HUDEP-2 (cell line): ENCODE results near the gene CENPV.

Experiments used
- DNase-seq, 76 experiments: peaks; one replicate each; lab custom pipeline; 2025; ENCODE audit not compliant: unreplicated experiment in 76 of 76; lab: John Stamatoyannopoulos, UW

CENPV gene

DNA sequence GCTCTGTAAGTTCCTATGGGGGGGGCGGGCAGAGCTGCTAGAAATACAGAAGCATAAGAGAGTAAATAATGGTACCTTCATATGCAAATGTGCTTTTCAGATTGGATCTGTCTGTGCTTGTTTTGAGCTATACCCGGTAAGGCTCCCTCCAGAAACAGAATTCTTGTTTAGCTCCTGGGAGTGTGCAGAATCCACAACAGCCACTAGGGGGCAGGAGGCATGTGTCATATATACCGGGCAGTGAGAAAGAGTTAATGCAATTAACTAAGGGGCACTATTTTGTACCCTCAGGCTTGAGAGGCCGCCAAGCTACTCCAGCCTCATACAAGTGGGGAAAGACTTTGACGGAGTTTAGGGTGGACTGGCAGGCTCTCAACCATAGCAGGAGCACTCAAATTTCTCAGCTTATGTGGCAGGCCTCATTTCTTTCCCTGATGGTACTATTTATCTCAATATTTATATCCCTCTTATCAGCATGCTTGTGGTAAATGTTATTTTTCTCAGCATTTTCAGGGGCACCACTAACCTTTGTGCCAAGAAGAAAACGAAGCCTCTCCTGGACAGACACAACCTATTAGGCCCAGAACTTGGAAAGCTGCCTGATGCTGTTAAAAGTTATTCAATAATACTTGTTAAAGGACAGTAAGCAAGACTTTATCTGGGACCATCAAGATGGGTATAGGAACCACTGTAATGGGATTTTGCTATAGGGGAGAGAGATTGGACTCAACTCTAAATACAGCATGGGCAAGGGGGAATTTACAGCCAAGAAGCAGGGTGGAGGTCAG, 10.7 kb upstream of the CENPV start:
- peak in 66 of 76 experiments; percentile 8 to 78 (median 52) for DNase-seq

DNA sequence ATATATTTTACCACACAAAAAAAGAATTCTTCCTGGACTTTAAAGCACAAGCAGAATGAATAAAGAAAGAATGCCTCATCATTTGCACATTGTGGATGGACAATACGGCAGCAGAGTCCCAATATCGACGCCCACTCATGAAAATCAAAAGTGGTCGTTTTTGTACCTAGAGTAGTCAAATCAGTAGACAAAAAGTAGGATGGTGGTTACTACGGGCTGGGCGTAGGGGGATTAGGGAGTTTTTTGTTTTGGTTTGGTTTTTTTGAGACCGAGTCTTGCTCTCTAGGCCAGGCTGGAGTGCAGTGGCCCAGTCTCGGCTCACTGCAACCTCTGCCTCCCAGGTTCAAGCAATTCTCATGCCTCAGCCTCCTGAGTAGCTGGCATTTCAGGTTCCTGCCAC, 8.6 kb upstream of the CENPV start:
- no peak for DNase-seq

DNA sequence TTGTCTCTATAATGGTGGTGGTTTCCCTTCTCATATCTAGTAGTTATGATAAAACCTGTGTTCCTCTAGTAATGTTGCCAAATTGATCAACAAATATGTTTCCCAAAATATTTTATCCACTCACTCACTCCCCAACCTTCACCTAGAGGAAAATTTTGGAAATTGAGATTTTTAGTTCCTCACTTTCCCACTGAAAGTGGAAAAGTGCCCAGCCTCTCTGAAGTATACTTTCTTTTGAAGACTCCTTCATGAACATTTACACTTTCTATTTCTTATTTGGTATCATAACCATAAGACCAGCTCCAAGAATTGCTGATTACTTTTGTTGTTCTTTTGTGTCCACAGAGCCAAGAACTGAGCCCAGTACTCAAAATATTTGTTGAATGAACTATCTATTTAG, 5.1 kb upstream of the CENPV start:
- no peak for DNase-seq

DNA sequence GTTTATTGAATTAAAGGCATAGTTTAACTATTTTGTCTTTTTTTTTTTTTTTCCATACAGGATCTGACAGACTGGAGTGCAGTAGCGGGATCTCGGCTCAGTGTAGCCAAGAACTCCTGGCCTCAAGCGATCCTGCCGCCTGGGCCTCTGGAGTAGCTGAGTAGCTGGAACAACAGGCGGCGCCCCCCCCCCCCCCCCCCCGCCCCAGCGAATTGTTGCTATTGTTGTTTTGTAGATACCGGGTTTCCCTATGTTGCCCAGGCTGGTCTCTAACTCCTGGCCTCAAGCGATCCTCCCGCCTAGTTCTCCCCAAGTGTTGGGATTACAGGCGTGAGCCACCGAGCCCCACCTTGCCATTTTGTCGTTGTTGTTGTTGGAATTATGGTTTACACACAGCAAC, 1.3 kb upstream of the CENPV start:
- DNase-seq = no peak

DNA sequence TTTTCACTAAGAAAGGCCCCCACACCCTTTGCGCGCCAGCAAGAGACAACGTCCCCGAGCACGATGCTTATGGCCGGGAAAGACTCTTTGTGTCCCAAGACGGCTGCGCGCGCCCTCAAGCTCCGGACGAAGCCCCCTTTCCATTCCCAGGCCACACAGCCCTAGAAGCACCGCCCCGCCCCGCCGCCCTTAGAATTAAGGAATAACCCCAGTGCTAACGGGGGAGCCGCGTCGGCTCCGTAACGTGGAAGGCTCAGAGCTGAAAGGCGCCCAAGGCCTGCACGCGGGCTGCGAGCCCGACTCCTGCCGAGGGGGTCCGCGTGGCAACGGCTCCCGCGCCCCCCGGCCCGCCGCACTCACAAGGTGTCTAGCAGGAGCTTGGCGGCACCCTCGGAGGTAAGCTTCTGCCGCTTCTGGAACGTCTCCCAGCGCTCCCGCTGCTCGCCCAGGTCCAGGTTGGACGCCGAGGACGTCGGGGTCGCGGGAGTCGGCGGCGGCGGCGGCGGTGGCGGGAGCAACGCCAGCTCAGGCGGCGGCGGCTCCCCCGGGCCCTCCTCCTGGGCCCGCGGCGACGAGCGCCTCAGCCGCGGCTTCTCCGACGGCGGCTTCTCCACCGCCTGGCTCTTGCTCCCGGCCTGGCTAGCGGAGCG, 477 bp downstream of the CENPV start:
- peak in 30 of 76 experiments; percentile 4 to 66 (median 28) for DNase-seq

DNA sequence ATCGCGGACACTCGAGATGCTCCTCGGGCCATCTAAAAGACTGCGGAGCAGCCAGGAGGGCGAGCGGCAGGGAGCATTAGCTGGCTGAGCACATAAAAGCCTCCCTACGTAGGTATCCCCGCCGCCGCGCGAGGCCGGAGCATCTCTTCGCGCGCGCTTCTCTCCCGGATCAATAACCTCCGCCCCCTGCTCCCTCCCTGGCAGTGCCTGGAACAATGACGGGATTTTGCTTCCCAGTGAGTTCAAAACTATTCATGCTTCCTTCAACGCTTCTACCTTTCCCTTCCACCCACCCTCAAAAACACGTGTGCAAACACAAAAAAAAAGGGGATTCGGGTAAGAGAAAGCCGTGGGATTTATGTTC, 984 bp downstream of the CENPV start:
- peak in 20 of 76 experiments; percentile 2 to 43 (median 13) for DNase-seq

DNA sequence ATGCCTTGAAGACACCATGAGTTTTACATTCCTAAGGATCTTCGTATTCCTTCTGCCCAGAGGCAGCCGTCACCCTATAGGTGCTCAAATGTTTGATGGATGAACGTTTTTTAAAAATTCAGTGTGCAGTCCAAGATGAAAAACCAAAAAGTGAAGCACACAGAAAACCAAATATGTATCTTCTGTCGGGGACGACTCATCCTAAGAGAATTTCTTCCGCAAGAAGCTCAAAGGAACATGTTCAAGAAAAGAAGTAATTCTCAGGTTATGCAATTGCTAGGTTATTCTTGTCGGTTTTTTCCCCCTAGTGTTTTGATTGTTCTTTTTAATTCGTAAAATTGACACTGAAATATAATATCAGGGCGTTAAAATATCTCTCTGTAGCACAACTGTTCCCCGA, 1.4 kb downstream of the CENPV start:
- DNase-seq = no peak

DNA sequence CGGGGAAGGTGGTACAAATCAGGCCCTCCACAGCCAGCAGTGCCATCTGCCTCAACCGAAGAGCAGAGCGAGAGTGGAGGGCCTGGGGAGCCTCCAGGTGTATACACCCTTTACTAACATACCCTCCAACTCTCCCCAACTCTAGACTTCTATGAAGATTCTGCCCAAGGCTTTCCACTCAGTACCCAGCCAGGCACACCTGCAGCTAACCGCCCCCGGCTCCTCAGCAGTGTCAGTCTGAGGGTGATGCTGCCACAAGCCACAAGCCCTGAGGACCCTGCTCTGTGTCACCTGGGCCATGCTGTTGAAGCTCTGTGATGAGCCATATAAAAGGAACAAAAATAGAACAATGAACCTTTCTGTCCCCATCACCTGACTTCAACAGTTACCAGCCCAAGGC, 3.8 kb downstream of the CENPV start:
- no peak for DNase-seq

DNA sequence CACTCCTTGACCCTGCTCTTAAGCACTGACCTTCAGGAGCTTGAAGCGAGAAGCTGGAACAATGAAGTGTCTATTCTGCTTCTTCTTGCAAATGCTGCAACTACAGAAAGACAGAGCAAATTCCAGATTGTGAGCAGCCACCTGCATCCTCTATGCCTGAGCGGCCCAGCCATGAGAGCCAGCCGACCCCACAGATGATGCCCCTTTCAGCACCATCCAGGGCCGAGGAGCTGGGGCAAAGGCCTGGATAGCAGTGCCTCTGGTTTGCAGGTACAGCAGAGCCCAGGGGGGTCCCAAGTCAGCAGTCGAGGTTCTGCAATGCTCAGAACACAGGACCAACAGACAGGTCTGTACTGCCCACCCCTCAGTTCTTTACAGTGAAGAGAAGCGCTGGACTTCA, 4.7 kb downstream of the CENPV start:
- no peak for DNase-seq

DNA sequence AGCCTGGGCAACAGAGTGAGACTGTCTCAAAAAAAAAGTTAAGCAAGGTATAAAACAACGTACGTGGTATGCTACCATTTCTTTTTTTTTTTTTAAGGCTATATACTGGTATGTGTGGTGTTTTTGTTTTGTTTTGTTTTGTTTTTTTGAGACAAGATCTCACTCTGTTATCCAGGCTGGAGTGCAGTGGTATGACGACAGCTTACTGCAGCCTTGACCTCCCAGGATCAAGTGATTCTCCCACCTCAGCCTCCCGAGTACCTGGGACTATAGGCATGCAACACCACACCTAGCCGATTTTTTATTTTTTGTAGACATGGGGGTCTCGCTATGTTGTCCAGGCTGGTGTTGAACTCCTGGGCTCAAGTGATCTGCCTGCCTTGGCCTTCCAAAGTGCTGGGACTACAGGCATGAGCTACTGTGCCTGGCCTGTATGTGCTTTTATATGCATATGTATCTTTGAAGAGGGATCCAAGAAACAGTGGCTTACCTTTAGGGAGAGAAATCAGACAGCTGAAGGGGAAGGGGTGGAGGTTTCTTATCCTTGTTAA, 6.5 kb downstream of the CENPV start:
- DNase-seq = no peak

DNA sequence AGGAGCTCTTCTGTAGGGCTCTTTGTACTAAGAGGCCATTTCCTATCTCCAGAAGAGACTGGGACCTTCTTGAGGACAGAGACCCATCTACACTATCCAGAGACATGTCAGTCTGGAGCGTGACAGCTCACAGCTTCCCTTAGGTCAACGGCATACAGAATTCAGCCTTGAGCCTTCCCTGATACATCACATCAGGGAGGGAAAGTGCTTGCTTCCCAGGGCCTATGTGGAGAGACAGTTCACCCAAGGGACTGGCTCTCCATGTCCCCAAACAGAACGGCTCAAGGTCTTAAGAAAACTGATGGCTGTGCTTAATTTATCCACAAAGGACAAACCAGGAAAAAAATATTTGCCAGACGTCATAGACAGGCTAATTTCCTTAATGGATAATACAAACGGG, 7.7 kb downstream of the CENPV start:
- DNase-seq = no peak

DNA sequence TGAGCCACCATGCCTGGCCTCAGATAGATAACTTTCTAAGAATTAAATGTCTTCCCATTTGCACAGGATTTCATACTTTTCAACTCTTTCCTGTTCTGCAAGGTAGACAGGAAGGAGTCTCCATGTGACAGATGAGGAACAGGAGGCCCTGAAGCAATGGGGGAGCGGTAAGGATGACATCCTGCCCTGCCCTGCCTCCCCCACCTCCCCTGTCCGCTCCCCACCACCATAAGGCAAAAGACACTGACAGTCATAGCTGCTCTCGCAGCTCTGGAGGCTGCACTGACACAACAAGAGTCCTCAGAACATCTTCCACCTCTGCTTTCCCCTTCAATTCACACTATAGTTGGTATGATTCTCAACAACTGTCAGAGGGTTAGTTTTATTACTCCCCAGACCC, 9.7 kb downstream of the CENPV start:
- no peak for DNase-seq

DNA sequence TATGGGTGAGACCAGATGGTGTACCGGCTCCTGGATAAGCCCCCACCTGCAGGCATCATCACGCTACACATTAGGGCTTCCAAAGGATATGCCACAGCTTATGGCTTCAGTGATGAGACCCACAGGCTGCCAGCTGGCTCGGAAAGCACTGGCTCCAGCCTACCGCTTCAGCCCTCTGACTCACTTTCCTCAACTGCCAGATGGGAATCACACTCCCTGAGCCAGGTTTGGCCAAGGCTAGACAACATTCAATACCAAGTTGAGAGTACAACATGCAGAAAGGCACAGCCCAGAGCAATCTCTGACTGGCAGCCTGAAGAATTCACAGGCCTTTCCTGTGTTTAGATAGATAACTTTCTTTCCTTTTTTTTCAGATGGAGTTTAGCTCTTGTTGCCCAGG, 10.3 kb downstream of the CENPV start:
- DNase-seq = no peak

DNA sequence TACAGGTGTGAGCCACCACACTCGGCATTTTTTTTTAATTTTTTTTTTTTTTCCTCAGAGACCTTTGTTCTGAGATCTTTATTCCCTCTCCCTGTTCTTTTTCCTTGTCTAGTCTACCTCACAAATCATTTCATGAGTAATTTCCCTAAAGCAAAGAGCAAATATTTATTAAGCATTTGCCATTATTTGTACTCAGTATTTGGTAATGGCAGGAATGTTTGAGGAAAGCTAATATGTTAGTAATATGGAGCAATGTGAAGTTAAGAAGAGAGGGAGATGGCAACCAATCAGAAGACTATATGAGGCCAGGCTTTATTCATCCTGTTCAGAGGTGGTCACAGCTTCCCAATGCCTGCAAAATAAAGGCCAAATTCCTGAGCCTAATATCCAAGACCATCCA, 13.3 kb downstream of the CENPV start:
- DNase-seq = no peak

DNA sequence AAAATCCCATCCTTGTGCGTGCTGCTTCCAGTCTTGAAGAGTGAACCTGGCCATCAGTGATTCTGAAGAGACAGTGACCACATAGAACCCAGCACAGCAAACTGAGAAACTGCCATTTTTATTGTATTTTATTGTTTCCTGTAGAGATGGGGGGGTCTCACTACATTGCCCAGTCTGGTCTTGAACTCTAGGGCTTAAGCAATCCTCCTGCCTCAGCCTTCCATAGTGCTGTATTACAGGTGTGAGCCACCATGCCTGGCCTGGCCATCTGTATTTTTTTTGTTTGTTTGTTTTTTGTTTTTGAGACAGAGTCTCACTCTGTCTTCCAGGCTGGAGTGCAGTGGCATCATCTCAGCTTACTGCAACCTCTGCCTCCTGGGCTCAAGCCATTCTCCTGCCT, 13.9 kb downstream of the CENPV start:
- no peak for DNase-seq

DNA sequence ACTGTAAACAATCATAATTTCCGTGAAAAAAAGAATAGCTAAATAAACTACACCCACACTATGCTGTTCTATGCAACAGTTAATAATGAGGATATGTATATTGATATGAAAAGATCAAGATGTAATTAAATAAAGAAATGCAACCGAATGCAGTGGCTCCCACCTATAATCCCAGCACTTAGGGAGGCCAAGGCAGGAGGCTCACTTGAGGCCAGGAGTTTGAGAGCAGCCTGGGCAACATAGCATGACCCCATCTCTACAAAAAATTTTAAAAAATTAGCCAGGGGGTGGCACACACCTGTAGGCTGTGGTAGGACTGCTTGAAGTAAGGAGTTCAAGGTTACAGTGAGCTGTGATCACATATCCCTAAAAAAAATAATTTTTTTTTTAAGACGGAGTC, 14.9 kb downstream of the CENPV start:
- no peak for DNase-seq

DNA sequence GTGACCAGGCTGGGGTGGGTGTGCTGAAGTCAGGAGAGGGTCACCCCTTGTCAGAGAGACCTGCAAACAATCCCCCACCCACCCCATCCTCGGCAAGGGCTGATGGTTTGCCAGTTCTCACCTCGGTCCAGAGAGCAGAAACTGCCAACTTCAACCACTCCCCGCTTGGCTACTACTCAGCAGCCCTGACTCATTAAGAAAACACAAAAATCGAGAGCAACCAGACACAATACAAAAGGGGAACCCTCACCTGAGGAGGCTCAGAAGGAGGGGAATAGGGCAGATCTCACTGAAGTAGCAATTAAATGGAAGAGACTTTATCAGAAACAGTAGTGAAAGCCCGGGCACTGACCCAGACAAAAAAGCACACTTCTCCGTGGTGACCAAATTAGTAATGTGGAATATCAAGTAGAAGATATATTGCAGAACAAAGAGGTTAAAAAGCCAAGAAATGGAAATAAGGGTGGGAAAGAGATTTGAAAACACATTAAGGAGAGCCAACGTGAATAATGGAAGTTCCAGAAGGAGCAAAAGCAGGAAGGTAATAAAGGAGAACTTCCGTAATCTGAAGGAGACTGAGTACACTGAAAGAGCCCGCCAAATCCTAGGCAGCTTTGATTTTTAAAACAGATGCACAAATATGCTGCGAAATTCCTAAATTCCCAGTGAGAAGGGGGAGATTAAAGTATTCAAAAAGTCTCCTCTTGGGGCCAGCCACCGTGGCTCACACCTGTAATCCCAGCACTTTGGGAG, 23.6 kb downstream of the CENPV start:
- peak in 2 of 76 experiments; percentile 6 to 7 for DNase-seq

DNA sequence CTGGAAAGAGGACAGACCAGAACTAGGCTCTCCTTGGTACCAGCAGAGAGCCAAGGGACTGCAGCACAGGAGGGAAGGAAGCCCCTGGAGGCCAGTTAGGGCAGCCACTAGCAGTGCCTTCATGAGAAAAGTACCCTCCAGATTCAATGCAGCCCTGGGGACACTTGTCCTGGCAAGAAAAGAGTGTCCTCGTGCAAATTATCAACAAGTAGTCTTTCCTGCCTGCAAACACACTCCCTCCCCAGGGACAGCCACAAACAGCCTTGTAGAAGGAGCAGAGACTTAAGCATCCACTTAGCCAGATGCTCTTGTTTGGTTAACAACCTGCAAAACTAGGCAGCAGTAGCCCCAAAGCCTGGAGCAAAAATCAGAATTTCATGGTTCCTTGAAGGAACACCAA, 24.3 kb downstream of the CENPV start:
- DNase-seq = no peak

DNA sequence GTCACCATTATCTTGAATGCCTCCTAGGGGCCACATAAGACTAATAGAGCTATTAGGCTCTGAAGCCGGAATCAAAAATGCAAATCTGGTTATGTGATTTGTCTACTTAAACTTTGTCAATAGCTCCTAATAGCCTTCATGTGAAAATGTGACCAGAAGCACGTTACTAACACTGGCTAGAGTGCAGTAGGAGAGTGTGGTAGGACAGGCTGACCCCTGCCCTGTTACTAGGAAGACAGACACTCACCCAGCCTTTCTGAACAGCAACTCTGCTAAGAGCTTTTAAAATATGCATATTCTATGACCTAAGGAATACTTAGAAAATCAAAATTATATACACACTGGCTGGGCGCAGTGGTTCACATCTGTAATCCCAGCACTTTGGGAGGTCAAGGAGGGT, 26.3 kb downstream of the CENPV start:
- DNase-seq = no peak

DNA sequence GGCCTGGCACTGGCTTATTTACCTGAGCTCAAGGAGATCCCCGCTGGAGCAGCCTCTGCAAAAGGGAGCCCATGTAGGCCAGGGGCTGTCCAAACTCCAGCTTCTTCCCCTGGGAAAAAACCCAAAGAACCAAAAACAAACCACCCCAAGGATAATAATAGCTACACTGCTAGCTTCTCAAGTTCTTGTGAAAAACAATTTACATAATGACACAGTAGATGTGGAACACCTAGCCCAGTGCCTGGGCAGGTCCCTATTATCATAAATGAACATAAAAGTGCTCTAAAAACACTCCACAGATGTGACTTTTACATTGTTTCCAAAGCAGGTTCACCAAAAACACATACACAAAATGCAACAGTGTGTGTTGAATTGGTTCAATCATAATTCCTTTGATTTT, 27.3 kb downstream of the CENPV start:
- DNase-seq = no peak

DNA sequence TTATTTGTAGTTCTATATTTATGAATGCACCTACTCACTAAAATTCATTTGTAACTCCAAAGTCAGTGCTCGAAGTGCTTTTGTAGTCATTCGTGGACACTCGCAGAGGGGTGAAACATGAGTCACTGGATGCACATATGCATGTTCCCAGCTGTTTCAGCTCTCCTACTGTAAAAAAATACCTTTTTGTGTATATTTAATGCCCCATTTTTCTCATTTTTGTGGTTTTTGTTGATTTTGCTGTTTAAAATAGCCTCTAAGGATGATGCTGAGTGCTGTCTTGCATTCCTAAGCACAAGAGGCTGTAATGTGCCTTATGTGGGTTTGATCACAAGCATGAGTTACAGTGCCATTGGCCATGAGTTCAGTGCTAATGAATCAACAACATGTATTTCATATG, 30.6 kb downstream of the CENPV start:
- no peak for DNase-seq

DNA sequence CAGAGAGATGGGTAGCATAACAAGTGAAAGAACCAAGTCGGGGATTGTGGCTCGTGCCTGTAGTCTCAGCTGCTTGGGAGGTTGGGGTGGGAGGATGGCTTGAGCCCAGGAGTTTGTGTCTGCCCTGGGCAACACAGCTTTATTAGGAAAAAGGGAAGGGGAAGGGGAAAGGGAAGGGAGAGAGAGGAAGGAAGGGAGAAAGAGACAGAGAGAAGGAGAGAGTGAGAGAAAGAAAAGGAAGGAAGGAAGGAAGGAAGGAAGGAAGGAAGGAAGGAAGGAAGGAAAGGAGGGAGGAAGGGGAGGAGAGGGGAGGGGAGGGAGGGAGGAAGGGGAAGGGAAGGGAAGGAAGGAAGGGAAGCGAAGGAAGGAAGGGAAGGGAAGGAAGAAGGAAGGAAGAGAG, 33.3 kb downstream of the CENPV start:
- DNase-seq = no peak
